Transverse colon (tissue), 4 donors: ENCODE data around the gene CEACAM6.

Experiments
- CTCF ChIP-seq, 5 experiments: fragments of 200-600 bp in 3 of 5; fragments of 450-650 bp in 2 of 5; sonication (generic) in 3 of 5; IDR thresholded peaks; 1 replicate in 2 of 5; 2 replicates in 3 of 5; pipeline ENCODE4 v1.5.1; 2016 to 2017; ENCODE audit warnings: antibody characterized with exemption in 5 of 5, inconsistent platforms in 3 of 5, mild to moderate bottlenecking in 2 of 5, moderate library complexity in 1 of 5
- POLR2A ChIP-seq: fragments of 450-650 bp; IDR thresholded peaks from one replicate; pipeline ENCODE4 v1.6.1; 2016; ENCODE audit warnings: antibody characterized with exemption, mild to moderate bottlenecking, moderate library complexity
- POLR2AphosphoS5 ChIP-seq, 3 donors: sonication (generic); formaldehyde crosslinking; IDR thresholded peaks; one replicate each; pipeline ENCODE4 v1.6.1; 2016; ENCODE audit warnings: antibody characterized with exemption in 3 of 3

DNA sequence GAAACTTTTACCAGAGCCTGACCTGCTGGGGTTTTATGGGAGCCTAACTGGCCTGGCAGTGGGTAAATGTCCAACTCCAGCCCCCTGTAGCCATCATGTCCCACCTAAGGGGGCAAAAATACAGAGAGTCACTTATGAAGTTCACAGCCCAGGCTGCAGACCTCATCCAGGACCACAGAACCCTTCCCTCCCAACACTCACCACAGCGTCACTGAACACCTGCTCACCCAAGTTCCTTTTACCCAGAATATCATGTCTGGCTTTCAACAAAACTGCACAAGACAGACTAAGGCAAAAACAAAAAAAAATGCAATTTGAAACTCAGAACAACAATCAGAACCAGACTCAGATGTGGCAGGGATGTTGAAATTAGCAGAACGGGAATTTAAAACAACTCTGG lies 47.4 kb downstream of the CEACAM6 start:
- no peak for TF ChIP-seq POLR2A
- no peak for TF ChIP-seq CTCF (IDR thresholded peaks at IDR 0.05)
- no peak for TF ChIP-seq POLR2AphosphoS5 (IDR thresholded peaks at IDR 0.05)
